ENCODE results near the gene MYOCD.

The MYOCD gene

DNA sequence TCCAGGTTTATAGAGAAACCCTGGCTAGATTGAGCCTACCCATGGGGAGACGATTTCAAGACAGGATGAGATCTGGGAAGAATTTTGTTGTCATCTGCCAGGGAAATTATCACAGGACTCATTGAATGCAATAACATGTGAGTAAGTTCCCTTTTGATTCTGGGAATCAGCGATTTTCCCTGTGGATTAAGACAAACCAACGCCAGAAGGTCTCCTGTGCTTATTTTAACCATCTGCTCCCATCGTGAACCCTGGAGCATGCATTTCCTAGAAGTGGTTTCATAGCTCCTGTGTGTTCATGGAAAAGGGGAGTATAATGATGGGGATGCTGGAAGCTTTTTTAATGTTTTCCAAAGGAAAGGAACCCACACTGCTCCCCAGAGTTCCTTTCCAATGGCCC lies 102.6 kb downstream of the MYOCD start:
- no peak for DNase-seq

DNA sequence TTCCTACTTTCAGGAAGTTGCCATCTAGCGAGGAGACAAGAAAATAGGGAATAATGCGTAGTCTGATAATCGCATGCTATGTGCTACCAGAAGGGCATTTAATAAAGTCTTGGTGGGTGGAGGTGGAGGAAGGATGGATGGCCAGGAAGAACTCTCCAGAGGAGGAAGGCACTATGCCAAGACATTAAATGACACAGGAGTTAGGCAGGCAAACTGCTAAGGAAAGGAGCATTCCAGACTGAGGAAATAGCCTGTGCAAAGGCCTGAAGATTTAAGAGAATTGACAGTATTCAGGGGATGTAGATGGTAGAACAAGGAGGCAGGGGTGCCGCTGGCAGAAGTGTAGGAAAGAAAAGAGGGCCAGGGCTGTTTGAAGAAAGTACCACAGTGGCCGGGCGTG lies 104.3 kb downstream of the MYOCD start:
- no peak for DNase-seq

DNA sequence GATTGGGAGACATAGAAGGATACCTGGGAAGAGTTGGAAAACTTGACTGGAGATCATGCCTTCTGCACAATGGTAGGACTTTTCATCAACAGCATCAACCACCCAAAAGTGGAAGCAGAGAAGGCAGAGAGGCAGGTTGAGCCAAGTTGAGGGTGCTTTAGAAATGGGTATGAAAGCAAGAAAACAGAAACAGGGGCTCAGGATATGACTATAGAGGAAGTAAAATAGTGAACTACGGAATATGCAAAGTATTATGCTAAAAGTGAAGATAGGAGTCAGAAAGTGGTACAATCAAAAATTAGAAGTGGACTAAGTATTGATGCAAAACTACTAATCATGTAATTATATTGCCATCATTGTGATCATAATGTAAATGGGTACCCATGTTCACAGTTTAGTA lies 107.5 kb downstream of the MYOCD start:
- DNase-seq: no peak

DNA sequence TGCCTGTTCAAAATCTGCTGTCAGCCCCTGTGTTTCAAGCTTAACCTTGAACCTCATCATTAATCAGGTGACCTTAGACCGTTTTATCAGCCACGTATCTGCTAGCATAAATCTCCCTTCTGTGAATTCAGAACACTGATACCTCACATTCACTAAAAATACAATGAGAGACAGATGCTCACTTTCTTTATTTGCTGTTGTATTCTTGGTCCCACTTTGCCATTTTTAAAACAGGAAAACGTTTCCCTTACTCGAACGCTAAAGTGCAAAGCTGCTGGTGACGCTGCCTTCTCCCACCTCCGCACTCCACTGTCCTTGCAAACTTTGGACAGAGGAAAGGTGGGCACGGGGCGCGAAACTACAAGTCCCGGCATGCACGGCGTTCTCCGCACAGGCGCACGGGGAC lies 123.4 kb downstream of the MYOCD start:
- DNase-seq: no peak

DNA sequence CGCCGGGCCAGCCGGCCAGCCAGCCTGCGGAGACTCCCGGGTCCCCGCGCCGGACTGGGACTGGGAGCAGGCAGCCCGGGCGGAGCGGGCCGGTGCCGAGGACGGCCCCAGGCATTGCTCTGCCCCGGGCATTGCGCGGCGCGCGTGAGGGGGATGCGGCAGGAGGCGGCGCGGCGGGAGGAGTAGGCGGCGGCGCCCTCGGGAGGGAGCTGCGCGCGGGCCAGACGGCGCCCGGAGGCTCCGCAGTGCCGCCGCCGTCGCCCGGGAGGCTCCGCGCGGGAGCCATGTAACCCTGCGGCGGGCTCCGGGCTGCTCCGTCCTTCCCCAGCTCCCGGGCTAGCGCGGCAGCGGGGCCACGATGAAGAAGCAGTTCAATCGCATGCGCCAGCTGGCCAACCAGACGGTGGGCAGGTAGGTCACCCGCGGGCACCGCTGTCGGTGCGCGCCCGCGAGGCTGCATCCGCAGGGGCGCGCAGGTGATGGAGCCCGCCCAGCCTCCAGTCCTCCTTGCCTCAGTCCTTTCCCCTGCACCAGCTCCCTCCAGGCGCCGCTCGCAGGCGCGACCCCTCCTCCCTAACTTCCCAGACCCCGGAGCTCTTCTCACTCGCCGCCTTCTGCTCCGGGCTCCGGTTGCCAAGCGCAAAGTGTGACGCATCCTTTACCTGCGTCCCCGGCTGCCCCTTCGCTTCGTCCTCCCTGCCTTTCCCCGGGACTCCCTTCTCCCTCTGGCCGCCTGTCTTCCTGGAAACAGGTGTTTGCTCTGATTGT lies 124.0 kb downstream of the MYOCD start, which contains the start of gene ARHGAP44:
Gene ARHGAP44 (plus strand): TSS at position 18 of the 768 bp plus-strand sequence. CDS start 341 bp downstream, at position 359.
- no peak for DNase-seq

DNA sequence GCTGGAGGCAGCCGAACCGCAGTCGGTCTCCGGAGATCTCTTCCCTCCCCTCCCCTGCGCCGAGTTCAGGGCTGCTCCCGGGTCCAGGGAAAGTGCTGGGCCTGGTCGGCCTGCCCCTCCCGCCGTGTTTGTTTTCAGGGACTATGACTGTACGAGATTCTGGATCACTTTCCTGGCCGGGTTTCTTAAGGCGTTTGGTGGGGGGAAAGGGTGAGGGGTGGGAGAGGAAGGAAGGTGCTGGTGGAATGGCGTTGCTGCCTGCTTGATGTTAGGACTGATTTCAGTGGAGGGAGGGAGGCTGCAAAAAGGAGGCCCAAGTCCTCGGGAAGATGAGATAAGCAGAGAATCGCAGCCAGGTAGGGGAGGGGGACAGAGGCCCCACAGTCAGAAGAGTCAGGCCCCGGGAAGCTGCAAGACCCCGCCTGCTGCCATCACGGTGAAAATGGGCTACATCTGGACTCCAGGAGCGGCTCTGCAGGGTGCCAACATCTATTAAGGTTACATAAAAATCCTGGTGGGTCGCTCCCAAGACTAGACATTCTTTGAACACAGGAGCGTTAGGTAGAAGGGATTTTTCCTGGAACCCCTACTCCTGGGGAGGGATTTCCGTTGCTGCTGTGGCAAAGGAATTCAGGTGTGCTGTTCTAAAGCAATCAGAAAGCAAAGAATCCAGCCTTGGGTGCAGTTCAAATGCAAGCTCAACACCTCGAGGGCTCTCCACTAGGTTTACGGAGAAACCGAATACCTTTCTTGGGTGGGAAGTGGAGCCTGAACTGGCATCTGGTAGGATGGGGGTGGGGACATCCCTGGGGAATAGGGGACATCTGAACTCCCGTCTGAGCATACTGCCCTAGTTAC lies 124.8 kb downstream of the MYOCD start:
- DNase-seq: no peak

DNA sequence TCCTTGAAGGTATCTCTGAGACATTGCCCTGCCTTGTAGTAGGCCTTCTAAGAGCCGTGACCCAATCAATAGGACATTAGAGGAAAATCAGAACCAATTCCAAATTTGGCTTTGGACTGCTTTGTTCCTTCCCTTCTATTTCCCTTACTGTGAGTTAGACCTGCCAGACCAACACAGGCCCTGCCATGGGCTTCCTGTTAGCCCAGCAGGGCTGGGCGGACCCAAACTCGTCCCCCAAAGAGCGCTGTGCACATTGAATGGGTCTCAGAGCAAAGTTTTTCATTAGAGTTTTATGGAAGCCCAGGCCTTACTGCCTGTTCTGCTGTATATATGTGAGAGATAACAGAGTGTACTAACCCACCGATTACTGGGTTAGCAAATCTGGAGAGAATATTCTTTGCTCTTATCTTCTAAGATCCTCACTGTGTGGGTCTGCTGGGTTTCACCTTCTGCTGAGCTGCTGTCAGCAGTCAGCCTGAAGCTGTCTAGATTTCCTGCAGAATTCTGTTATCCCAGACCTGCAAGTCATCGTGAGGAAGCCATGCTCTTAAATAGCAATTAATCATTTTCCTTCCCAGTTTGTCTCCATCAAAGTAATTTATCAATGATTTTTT lies 129.3 kb downstream of the MYOCD start:
- DNase-seq: no peak

DNA sequence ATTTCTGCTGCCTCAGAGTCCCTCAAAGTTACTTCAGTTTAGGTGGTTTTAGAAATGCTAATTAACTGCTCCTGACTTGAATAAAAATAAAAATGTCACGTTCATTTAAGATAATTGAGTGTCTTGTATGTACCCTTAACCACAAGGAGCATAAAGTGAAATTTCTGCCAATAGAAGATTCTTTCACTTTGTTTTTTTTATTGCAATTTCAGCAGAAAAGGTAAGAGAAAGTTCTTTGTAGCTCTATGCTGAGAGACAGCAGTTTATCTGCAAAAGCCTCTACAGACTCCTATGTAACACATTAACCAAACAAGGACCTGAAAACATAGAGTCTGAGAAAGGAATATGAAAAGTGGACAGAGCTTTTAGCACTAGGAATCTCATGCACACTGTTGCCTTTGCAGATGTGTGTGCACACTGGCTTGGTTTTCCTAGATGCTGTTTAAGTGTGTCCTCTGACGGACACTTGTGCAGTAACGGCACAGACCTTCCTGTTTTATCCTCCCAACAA lies 135.2 kb downstream of the MYOCD start:
- DNase-seq: no peak

DNA sequence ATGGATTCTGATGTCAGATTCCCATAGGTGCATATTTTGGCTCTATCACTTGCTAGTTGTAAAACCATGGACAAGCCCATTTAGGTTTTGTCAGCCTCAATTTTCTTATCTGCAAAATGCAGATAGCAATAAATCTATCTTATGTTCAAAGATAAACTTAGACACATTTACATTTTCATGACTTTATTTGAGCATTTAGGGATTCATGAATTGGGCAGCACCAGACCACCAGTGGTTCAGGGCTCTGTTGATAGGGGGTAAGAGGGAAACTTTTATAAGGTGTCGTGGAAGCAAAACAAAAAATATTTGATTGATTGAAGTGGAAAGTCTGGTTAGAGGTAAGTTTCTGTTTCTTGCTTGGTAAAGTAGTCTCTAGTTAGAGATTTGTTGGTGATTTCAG lies 140.9 kb downstream of the MYOCD start:
- DNase-seq: no peak

DNA sequence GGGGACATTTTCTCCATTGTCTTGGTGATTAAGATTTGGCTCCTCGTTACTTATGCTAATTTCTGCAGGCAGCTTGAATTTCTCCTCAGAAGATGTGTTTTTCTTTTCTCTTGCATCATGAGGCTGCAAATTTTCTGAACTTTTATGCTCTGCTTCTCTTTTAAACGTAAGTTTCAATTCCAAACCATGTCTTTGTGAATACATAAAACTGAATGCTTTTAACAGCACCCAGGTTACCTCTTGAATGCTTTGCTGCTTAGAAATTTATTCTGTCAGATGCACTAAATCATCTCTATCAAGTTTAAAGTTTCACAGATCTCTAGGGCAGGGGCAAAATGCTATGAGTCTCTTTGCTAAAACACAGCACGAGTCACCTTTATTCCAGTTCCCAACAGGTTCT lies 143.0 kb downstream of the MYOCD start:
- no peak for DNase-seq

DNA sequence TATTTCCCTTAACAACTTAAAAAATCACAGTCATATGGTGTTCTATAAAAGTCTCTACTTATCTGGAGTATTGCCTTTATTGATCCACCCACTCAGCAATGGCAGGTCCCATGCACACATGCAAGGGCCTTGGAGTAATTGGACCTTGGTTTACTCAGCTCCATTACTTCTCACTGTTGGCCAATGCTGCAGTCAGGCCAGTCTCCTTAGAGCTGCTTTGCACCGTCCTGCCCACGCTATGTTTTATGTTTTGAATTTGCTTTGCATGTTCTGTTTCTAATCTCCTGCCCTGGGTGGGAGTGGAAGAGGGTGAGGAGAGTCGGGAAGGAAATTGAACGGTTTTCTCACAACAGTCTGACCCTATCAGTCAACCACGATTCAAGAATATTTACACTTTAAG lies 147.2 kb downstream of the MYOCD start:
- no peak for DNase-seq

DNA sequence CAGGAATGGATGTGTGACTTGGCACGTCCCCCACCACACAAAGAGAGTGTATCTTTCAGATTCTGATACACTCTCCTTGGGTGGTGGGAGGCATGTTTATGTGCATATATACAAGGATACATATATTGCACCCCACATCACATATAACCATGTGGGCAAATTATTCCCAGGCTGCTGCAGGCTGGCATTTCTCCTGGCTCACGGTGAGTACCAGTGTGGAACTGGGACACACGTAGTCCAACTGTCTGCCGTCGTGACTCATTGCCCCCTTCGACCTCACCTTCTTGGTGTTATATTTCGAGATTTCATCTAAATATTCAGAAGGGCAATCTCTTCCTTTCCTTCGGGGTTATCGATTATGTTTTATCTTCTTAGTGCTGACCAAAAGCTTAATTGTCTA lies 148.0 kb downstream of the MYOCD start:
- DNase-seq: no peak

DNA sequence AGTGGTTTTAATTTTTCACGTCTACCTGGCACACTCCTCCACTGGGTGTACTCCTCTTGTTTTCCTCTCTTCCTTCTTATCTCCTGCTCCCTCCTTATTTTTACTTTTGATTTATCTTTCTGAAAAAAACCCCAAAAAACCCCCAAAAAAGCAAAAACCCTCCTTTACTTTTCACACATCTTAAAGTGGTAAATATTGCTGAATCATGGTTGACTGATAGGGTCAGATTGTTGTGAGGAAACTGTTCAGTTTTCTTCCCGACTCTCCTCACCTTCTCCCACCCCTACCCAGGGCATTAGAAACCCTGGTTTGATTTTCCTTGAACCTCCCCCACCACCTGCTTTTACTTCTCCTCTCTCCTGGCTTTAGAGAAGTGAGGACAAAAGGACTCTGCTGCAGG lies 149.0 kb downstream of the MYOCD start:
- no peak for DNase-seq

DNA sequence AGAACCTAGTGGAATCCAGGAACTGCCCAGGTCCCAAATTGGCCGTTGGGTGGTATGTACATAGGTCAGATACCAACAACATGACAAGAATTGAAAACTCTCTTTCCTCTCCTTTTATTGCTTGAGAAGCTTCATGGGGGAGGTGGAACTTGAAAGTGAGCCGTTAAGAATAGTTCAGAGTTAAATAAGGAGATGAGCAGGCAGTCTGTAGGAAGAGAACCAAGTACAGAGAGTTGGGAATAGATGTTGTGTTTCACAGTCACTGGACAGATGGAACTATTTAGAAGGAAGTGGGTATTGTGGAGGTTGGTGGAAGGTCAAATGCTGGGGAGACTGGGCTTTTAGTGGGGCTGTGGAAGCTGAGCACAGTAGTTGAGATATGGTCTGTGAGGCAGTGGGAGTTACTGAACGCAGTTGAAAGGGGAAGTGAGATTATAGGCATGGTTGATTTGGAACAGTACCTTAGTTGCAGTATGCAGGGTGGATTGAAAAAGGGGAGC lies 150.0 kb downstream of the MYOCD start:
- no peak for DNase-seq
